ENCODE measurements around the gene RNASEH2B. TPM values are rescaled to one million over a fixed set of nuclear protein-coding genes. Genes with fewer than 3 reads are reported as not detected.

Gene RNASEH2B
- total RNA-seq, 2 experiments from 2014 or later: 225 to 322 TPM

DNA sequence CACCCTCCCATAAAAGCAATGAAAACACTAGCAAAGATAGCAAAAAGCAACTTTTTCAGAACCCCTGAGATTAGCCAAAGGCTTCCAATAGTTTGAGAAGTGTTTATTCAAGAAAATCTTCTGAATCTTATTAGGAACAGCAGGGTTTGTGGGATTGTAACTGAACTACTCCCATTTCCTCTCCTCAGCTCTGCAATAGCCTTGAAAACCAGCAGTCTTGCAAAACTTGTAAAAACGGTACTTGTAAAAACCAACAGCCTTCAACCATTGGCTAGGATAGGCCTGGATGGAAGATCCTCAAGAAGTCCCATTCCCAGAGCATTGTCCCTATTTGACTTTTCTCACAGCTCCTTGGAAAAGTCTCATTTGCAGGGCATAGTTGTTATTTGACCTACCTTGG is 12.1 kb downstream of the RNASEH2B start:
- ChIA-PET CTCF (ENCODE audit: unreplicated experiment) (no interaction called here), POLR2A (interaction anchor here (0.5 kb wide), 1 partner anchor 662 kb away, joined by 4 read pairs; no protein-coding TSS in a partner anchor)
- intact Hi-C loops (cut with micrococcal nuclease; ENCODE audit: unreplicated experiment): no loop called here
- TF ChIP-seq CTCF (conservative IDR thresholded peaks at IDR 0.05; ENCODE audit: low read length) (no peak), EZH2phosphoT487 (IDR thresholded peaks at IDR 0.05; ENCODE audit: borderline replicate concordance, low read depth, low read length) (no peak)
- Histone ChIP-seq H3K4me1 (ENCODE audit: insufficient read depth, low read length, poor library complexity, severe bottlenecking) (peaks cover 12% of the 10 kb centered on the region), H4K20me1 (ENCODE audit: insufficient read depth, low read length) (0 out of 2 replicates have a peak, but pooled peaks cover 13% of the 10 kb centered on the region), H3K36me3 (ENCODE audit: insufficient read depth, low read length) (peaks cover 92% of the 10 kb centered on the region), H3K9me2 (ENCODE audit: insufficient read depth, low read length) (no peaks in the 10 kb centered on the region), H3K4me2 (ENCODE audit: low read length) (no peak overlapping the region), H3K79me2 (ENCODE audit: insufficient read depth, low read depth, low read length) (peaks cover 100% of the 10 kb centered on the region), H3K4me3 (ENCODE audit: low read depth, low read length, poor library complexity, severe bottlenecking) (no peak overlapping the region), H3K27ac (ENCODE audit: low read depth, low read length, poor library complexity, severe bottlenecking) (no peak overlapping the region), H3K9me3 (ENCODE audit: low read length) (peaks cover 72% of the 10 kb centered on the region), H2AFZ (ENCODE audit: low read length) (no peak overlapping the region)
- DNase-seq (ENCODE audit: low spot score): no peak
- BruUV-seq (replicated peaks): no TSS peak

DNA sequence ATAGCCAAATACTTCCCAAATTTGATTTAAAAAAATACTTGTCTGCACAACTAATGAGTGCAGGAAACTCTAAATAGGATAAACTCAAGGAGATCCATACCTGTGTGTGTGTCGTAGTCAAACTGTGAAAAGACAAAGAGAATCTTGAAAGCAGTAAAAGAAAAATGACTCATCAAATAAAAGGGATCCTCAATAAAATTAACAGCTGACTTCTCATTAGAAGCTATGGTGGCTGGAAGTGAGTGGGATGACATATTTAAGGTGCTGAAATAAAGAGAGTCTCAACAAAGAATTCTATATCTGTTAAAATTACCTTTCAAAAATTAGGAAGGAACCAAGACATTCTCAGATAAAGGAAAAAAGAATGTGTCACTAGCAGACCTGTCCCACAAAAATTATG is 13.7 kb downstream of the RNASEH2B start:
- H3K4me2 ChIP-seq (ENCODE audit: low read length): no peak overlapping the region
- peaks cover 100% of the 10 kb centered on the region for H3K79me2 ChIP-seq (ENCODE audit: insufficient read depth, low read depth, low read length)
- BruUV-seq (replicated peaks): no TSS peak
- no peak overlapping the region for H3K4me3 ChIP-seq (ENCODE audit: low read depth, low read length, poor library complexity, severe bottlenecking)
- DNase-seq (ENCODE audit: low spot score): no peak
- no peak overlapping the region for H2AFZ ChIP-seq (ENCODE audit: low read length)
- ChIA-PET POLR2A (interaction anchor here (1.0 kb wide), 1 partner anchor 8 kb away, joined by 3 read pairs; no protein-coding TSS in a partner anchor), CTCF (ENCODE audit: unreplicated experiment) (no interaction called here)
- H3K4me1 ChIP-seq (ENCODE audit: insufficient read depth, low read length, poor library complexity, severe bottlenecking): peaks cover 6% of the 10 kb centered on the region
- no peak for TF ChIP-seq CTCF (conservative IDR thresholded peaks at IDR 0.05; ENCODE audit: low read length)
- TF ChIP-seq EZH2phosphoT487 (IDR thresholded peaks at IDR 0.05; ENCODE audit: borderline replicate concordance, low read depth, low read length): no peak
- H3K9me3 ChIP-seq (ENCODE audit: low read length): peaks cover 78% of the 10 kb centered on the region
- H3K27ac ChIP-seq (ENCODE audit: low read depth, low read length, poor library complexity, severe bottlenecking): no peak overlapping the region
- 0 out of 2 replicates have a peak, but pooled peaks cover 6% of the 10 kb centered on the region for H4K20me1 ChIP-seq (ENCODE audit: insufficient read depth, low read length)
- H3K9me2 ChIP-seq (ENCODE audit: insufficient read depth, low read length): no peaks in the 10 kb centered on the region
- H3K36me3 ChIP-seq (ENCODE audit: insufficient read depth, low read length): peaks cover 99% of the 10 kb centered on the region
- intact Hi-C loops (cut with micrococcal nuclease; ENCODE audit: unreplicated experiment): no loop called here

GRCh38 chr13:50924025-50924424 is 14.4 kb downstream of the RNASEH2B start:
- ChIA-PET POLR2A (interaction anchor here (0.9 to 3.9 kb wide), 2 partner anchors 9 to 158 kb away, joined by 3 to 19 read pairs; no protein-coding TSS in a partner anchor), CTCF (ENCODE audit: unreplicated experiment) (no interaction called here)
- Histone ChIP-seq H3K4me1 (ENCODE audit: insufficient read depth, low read length, poor library complexity, severe bottlenecking) (peaks cover 6% of the 10 kb centered on the region), H3K79me2 (ENCODE audit: insufficient read depth, low read depth, low read length) (peaks cover 100% of the 10 kb centered on the region), H3K9me2 (ENCODE audit: insufficient read depth, low read length) (no peaks in the 10 kb centered on the region), H3K9me3 (ENCODE audit: low read length) (peaks cover 78% of the 10 kb centered on the region), H4K20me1 (ENCODE audit: insufficient read depth, low read length) (0 out of 2 replicates have a peak, but pooled peaks cover 4% of the 10 kb centered on the region), H3K4me2 (ENCODE audit: low read length) (no peak overlapping the region), H3K27ac (ENCODE audit: low read depth, low read length, poor library complexity, severe bottlenecking) (no peak overlapping the region), H3K4me3 (ENCODE audit: low read depth, low read length, poor library complexity, severe bottlenecking) (no peak overlapping the region), H2AFZ (ENCODE audit: low read length) (no peak overlapping the region), H3K36me3 (ENCODE audit: insufficient read depth, low read length) (peaks cover 99% of the 10 kb centered on the region)
- no TSS peak for BruUV-seq (replicated peaks)
- TF ChIP-seq CTCF (conservative IDR thresholded peaks at IDR 0.05; ENCODE audit: low read length) (no peak), EZH2phosphoT487 (IDR thresholded peaks at IDR 0.05; ENCODE audit: borderline replicate concordance, low read depth, low read length) (no peak)
- intact Hi-C loops (cut with micrococcal nuclease; ENCODE audit: unreplicated experiment): no loop called here
- DNase-seq (ENCODE audit: low spot score): no peak
